Activated CD4-positive, alpha-beta memory T cell treated with anti-CD3 and anti-CD28 coated beads for 36 hours (primary cell): ENCODE measurements around the gene DCAF8L1. TPM values are rescaled to one million over a fixed set of nuclear protein-coding genes. Genes with fewer than 3 reads are reported as not detected.
"Not testable (repeated sequence)": the region's sequence is repeated elsewhere in the genome, so short reads cannot be mapped to it uniquely, and the experiment has no call there.

Experiments
- CTCF ChIA-PET: fragments of 350-600 bp; sonication (Branson Sonifier 250); formaldehyde crosslinking; loops from one replicate; lab custom pipeline; 2021; ENCODE audit warnings: antibody characterized with exemption, inconsistent platforms; lab: Charles Lee
- POLR2A ChIA-PET: fragments of 350-600 bp; sonication (Branson Sonifier 250); formaldehyde crosslinking; loops from one replicate; lab custom pipeline; 2021; ENCODE audit warnings: antibody characterized with exemption; lab: Charles Lee
- DNase-seq: peaks from one replicate; pipeline ENCODE4 v3.0.0-alpha.2; 2020
- H3K27ac Mint-ChIP-seq: one replicate; pipeline ENCODE4 v1.8.0; 2021; ENCODE audit warnings: mixed read lengths
- H3K27me3 Mint-ChIP-seq: one replicate; pipeline ENCODE4 v1.8.0; 2021; ENCODE audit warnings: mixed read lengths
- H3K36me3 Mint-ChIP-seq: one replicate; pipeline ENCODE4 v1.8.0; 2021; ENCODE audit warnings: mixed read lengths
- H3K4me1 Mint-ChIP-seq: one replicate; pipeline ENCODE4 v1.8.0; 2021; ENCODE audit warnings: low read depth, mixed read lengths
- H3K4me3 Mint-ChIP-seq: one replicate; pipeline ENCODE4 v1.8.0; 2021; ENCODE audit warnings: mild to moderate bottlenecking, mixed read lengths
- H3K9me3 Mint-ChIP-seq: one replicate; pipeline ENCODE4 v1.8.0; 2021; ENCODE audit warnings: mixed read lengths
- intact Hi-C: fragments of 100-400 bp; cut with micrococcal nuclease; formaldehyde crosslinking; loops from one replicate; pipeline ENCODE4 v1.15.1; 2023
- total RNA-seq, 2 experiments: library from RNA; stranded (reverse); gene quantifications; one replicate each; pipeline ENCODE4 v1.2.3, GENCODE V29; 2021

The DCAF8L1 gene
- total RNA-seq, 2 experiments from 2014 or later, result not detected

GRCh38 chrX:27968352-27968751, 12.9 kb downstream of the DCAF8L1 start:
- POLR2A ChIA-PET, result no interaction called here
- no peak overlapping the region for H3K27ac Mint-ChIP-seq
- DNase-seq, result no peak
- no peak overlapping the region for H3K4me3 Mint-ChIP-seq
- CTCF ChIA-PET, result no interaction called here
- intact Hi-C loops, result no loop called here
- H3K36me3 Mint-ChIP-seq, result no peaks in the 10 kb centered on the region
- H3K27me3 Mint-ChIP-seq, result no peaks in the 10 kb centered on the region
- H3K4me1 Mint-ChIP-seq, result no peaks in the 10 kb centered on the region
- peaks cover 8% of the 10 kb centered on the region for H3K9me3 Mint-ChIP-seq

DNA sequence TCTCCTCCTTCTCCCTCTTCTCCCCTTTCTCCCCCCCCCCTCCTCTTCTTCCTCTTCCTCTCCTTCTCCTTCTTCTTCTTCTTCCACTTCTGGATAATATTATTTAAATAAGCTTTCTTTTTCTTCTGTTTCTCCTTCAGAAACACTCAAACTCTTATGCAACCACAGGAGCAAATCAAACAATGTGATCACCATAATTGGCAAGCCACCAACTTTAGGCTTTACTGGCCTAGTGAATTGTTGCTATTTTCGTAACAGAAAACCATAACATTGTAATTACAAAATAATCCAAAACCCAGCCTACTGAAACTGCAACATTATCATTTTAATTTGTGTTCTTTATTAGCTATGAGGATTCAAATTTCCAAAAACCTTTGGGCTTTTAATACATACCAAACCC, 14.3 kb downstream of the DCAF8L1 start:
- Mint-ChIP-seq H3K27me3 (no peaks in the 10 kb centered on the region), H3K4me3 (no peak overlapping the region), H3K9me3 (peaks cover 8% of the 10 kb centered on the region), H3K27ac (no peak overlapping the region), H3K36me3 (no peaks in the 10 kb centered on the region), H3K4me1 (no peaks in the 10 kb centered on the region)
- DNase-seq, result no peak
- intact Hi-C loops, result no loop called here
- ChIA-PET CTCF (no interaction called here), POLR2A (no interaction called here)

- H3K4me3 Mint-ChIP-seq, result no peak overlapping the region
- no peak overlapping the region for H3K27ac Mint-ChIP-seq
- H3K9me3 Mint-ChIP-seq, result peaks cover 7% of the 10 kb centered on the region
- H3K36me3 Mint-ChIP-seq, result no peaks in the 10 kb centered on the region
- H3K4me1 Mint-ChIP-seq, result no peaks in the 10 kb centered on the region
- intact Hi-C loops, result no loop called here
- ChIA-PET CTCF (no interaction called here), POLR2A (no interaction called here)
- DNase-seq, result no peak
- H3K27me3 Mint-ChIP-seq, result no peaks in the 10 kb centered on the region
Measured at GRCh38 chrX:27966492-27966891, 14.8 kb downstream of the DCAF8L1 start.

DNA sequence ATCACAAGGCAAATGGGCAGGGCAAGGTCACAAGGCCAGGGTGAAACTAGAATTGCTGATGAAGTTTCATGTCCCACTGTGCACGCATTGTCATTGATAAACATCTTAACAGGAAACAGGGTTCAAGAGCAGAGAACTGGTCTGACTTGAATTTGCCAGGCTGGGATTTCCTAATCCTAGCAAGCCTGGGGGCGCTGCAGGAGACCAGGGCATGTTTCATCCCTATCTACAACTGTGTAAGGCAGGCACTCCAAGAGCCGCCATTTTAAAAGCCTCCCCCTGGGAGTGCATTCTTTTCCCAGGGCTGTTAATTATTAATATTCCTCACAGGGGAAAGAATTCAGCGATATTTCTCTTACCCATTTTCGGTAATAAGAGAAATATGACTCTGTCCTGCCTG, 15.9 kb downstream of the DCAF8L1 start:
- H3K36me3 Mint-ChIP-seq, H3K4me1 Mint-ChIP-seq, CTCF ChIA-PET, POLR2A ChIA-PET, DNase-seq, H3K27me3 Mint-ChIP-seq, H3K27ac Mint-ChIP-seq, H3K4me3 Mint-ChIP-seq, intact Hi-C loops: not testable (repeated sequence)
- peaks cover 12% of the 10 kb centered on the region for H3K9me3 Mint-ChIP-seq

DNA sequence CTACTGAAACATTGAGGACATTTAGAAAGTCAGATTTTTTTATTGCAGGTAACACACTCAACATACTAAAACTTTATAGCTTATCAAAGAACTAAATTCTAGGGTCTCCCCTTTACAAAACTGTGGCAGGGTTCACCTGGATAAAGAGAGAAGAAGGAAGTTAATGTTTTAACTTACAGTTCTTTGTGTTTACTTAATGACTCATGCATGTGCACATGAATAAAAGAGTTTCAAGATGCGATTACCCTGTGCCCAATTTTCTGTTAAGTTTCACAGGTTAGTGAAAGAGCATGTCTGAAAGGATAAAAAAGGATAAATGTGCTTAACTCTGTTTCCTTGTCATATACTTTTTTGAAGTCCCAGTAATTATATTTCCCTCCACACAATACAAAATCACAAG, 16.8 kb downstream of the DCAF8L1 start:
- H3K4me3 Mint-ChIP-seq, result no peak overlapping the region
- H3K36me3 Mint-ChIP-seq, result no peaks in the 10 kb centered on the region
- no peak for DNase-seq
- CTCF ChIA-PET, result no interaction called here
- H3K27ac Mint-ChIP-seq, result no peak overlapping the region
- H3K4me1 Mint-ChIP-seq, result no peaks in the 10 kb centered on the region
- intact Hi-C loops, result no loop called here
- H3K9me3 Mint-ChIP-seq, result peaks cover 16% of the 10 kb centered on the region
- POLR2A ChIA-PET, result no interaction called here
- no peaks in the 10 kb centered on the region for H3K27me3 Mint-ChIP-seq

GRCh38 chrX:27960410-27960809, 20.8 kb downstream of the DCAF8L1 start:
- H3K4me3 Mint-ChIP-seq, H3K36me3 Mint-ChIP-seq, intact Hi-C loops, DNase-seq, H3K27ac Mint-ChIP-seq, H3K4me1 Mint-ChIP-seq, POLR2A ChIA-PET, CTCF ChIA-PET, H3K27me3 Mint-ChIP-seq: not testable (repeated sequence)
- peaks cover 11% of the 10 kb centered on the region for H3K9me3 Mint-ChIP-seq

DNA sequence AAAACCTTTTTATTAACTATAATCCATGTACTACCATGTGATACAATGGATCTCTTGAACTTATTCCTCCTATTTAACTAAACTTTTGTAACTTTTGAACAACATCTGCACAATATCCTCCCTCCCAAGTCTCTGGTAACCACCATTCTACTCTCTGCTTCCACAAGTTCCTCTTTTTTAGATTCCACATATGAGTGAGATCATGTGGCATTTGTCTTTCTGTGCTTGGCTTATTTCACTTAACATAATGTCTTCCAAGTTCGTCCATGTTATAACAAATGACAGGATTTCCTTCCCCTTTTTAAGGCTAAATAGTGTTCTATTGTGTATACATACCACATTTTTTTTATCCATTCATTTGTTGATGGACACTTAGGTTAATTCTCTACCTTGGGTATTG, 28.1 kb downstream of the DCAF8L1 start:
- H3K9me3 Mint-ChIP-seq, result peaks cover 2% of the 10 kb centered on the region
- no peak overlapping the region for H3K27ac Mint-ChIP-seq
- DNase-seq, result no peak
- CTCF ChIA-PET, result no interaction called here
- no peaks in the 10 kb centered on the region for H3K27me3 Mint-ChIP-seq
- intact Hi-C loops, result no loop called here
- POLR2A ChIA-PET, result no interaction called here
- H3K4me3 Mint-ChIP-seq, result no peak overlapping the region
- no peaks in the 10 kb centered on the region for H3K36me3 Mint-ChIP-seq
- no peaks in the 10 kb centered on the region for H3K4me1 Mint-ChIP-seq

DNA sequence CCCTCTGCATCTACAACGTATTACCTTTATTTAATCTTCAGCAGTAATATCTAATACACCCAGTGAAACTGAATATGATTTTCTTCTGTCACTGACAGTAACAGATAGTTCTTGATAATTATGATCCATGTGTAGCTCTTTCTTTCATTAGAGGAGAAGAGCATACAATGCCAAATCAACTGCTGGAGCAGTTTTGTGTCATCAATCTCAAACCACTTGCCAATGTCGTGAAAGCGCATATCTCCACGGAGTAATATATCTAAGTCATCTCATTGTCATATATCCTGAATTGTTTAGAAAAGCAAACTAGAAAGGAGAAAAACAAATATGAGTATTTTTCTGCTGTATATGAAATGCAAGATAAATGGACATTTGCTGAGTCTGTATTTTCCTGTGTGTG, 47.9 kb downstream of the DCAF8L1 start:
- no peaks in the 10 kb centered on the region for H3K36me3 Mint-ChIP-seq
- no peaks in the 10 kb centered on the region for H3K27me3 Mint-ChIP-seq
- intact Hi-C loops, result no loop called here
- no peaks in the 10 kb centered on the region for H3K4me1 Mint-ChIP-seq
- no peaks in the 10 kb centered on the region for H3K9me3 Mint-ChIP-seq
- no peak overlapping the region for H3K27ac Mint-ChIP-seq
- no peak for DNase-seq
- POLR2A ChIA-PET, result no interaction called here
- H3K4me3 Mint-ChIP-seq, result no peak overlapping the region
- CTCF ChIA-PET, result no interaction called here

Other genes starting within 250 kb of the DCAF8L1 start
- gene MAGEB10, start 173.5 kb downstream of the DCAF8L1 start, total RNA-seq, result not detected